RWPE1 (cell line): ENCODE measurements around the gene PRKCZ.
"Not testable (repeated sequence)": the region's sequence is repeated elsewhere in the genome, so short reads cannot be mapped to it uniquely, and the experiment has no call there.

Experiments
- CTCF ChIA-PET: fragments of 350-600 bp; sonication (Branson Sonifier 250); formaldehyde crosslinking; extraction: SDS; loops from one replicate; lab custom pipeline; 2021; lab: Yijun Ruan, JAX
- POLR2A ChIA-PET: fragments of 400-600 bp; formaldehyde crosslinking; extraction: SDS; loops from one replicate; lab custom pipeline; 2020; ENCODE audit warnings: antibody characterized with exemption; ENCODE audit not compliant: low non-redundant PET; lab: Yijun Ruan, JAX
- DNase-seq: peaks from one replicate; pipeline ENCODE4 v3.0.0; 2012; ENCODE audit warnings: low spot score
- H3K27ac ChIP-seq: fragments of 450-650 bp; 2 replicates; pipeline ENCODE4 v1.5.1; 2017
- TF ChIP-seq, protein P1 (sequence below): fragments of 450-650 bp; conservative IDR thresholded peaks from 2 replicates; pipeline ENCODE4 v1.5.1; 2017; ENCODE audit warnings: low read depth, mild to moderate bottlenecking

The PRKCZ gene

DNA sequence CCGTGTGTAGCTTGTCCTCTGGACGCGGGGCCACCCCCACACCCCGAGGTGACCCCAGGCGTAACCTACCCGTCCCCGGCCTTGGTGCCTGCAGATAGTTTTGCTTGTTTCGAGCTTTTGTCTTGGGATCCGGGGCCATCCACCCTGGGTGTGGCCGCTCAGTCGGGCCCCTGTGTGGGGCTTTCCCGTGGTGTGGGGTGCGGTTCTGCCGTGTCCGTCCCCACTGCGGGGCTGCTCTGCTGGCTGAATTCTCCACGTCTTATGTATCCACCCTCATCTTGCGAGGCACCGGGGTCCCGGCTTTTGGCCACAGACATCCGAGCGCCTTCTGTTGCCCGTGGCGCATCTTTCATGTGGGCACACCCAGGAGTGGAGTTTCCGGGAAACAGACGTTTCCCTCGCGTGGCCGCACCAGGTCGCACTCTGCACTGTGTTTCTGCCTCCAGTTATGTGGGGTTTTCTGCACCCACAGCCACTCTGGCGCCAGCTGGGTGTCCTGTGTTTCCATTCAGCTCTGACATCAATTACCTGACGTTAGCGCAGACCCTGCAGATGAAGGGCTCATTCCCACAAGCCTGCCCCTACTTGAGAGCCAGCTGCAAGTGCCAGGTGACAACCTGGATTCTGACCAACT lies 64.9 kb downstream of the PRKCZ start:
- ChIA-PET POLR2A (no interaction called here), CTCF (interaction anchor here (0.8 to 0.9 kb wide), 2 partner anchors 25 to 59 kb away, joined by 3 to 4 read pairs; no protein-coding TSS in a partner anchor)
- TF ChIP-seq, protein P1, sequence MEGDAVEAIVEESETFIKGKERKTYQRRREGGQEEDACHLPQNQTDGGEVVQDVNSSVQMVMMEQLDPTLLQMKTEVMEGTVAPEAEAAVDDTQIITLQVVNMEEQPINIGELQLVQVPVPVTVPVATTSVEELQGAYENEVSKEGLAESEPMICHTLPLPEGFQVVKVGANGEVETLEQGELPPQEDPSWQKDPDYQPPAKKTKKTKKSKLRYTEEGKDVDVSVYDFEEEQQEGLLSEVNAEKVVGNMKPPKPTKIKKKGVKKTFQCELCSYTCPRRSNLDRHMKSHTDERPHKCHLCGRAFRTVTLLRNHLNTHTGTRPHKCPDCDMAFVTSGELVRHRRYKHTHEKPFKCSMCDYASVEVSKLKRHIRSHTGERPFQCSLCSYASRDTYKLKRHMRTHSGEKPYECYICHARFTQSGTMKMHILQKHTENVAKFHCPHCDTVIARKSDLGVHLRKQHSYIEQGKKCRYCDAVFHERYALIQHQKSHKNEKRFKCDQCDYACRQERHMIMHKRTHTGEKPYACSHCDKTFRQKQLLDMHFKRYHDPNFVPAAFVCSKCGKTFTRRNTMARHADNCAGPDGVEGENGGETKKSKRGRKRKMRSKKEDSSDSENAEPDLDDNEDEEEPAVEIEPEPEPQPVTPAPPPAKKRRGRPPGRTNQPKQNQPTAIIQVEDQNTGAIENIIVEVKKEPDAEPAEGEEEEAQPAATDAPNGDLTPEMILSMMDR, result no peak
- DNase-seq, result no peak
- H3K27ac ChIP-seq, result no peak overlapping the region

DNA sequence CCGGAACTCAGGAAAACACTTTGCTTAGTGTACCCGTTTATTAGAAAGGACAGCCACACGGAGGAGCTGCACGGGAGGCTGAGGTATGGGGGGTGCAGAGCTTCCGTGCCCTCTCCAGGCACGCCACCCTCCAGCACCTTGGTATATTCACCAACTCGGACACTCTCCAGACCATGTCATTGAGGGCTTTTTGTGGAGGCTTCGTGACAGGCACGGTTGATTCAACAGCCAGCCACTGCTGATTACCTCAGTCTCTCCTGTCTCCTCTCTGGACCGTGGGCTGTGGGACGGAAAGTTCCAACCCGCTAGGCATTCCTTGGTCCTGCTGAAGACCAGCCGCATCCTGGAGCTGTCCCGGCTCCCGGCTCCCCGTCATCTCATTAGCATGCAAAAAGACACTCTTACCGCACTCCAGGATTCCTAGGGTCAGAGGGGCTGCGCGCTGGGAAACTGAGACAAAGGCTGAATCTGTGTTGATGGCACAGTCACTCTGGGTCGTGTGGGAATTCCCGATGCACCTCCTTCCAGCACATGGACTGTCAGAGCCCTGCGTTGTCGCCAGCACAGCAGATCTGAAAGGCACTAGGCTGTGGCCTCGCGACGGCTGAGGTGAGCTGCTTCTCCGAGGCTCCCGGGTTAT lies 65.6 kb downstream of the PRKCZ start:
- CTCF ChIA-PET, result interaction anchor here (0.6 kb wide), 1 partner anchor 23 kb away, joined by 3 read pairs; no protein-coding TSS in a partner anchor
- POLR2A ChIA-PET, result no interaction called here
- TF ChIP-seq, protein P1, result no peak
- H3K27ac ChIP-seq, result no peak overlapping the region
- no peak for DNase-seq

DNA sequence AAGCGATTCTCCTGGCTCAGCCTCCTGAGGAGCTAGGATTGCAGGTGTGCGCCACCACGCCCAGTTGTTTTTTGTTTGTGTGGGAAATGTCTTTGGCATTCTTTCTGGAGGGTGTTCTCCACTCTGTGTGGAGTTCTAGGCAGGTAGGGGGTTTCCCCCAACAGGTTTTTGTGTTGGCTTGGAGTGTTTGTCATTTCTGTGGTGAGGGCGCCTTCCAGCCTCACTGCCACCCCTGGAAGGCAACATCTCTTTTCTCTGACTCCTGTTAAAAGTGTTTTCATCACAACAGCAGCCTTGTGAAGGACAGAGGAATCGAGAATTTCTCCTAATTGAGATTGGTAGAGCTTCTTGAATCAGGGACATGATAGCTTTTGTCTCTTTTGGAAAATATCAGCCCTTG lies 69.7 kb downstream of the PRKCZ start:
- H3K27ac ChIP-seq, result no peak overlapping the region
- DNase-seq, result no peak
- CTCF ChIA-PET, result interaction anchor here (0.7 kb wide), 1 partner anchor 22 kb away, joined by 5 read pairs; no protein-coding TSS in a partner anchor
- POLR2A ChIA-PET, result no interaction called here
- TF ChIP-seq, protein P1, result no peak

DNA sequence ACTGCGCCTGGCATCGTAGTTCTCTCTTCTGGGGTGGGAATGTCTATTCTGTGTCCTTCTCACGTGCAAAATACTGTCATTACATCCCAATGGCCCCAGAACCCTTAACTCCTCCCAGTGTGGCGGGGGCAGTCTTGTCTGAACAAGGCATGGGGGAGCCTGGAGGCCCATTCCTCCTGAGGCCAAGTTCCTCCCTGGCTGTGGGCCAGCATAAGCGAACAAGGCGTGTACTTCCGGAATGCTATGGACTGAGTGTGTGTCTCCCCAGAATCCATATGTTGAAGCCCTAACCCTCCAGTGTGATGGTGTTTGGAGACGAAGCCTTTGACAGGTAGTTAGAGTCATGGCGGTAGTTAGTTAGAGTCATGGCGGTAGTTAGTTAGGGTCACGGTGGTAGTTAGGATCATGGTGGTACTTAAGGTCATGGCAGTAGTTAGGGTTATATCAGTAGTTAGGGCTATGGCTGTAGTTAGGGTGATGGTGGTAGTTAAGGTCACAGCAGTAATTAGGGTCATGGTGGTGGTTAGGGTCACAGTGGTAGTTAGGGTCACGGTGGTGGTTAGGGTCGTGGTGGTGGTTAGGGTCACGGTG lies 71.0 kb downstream of the PRKCZ start:
- CTCF ChIA-PET, result no interaction called here
- no peak for DNase-seq
- TF ChIP-seq, protein P1, result no peak
- POLR2A ChIA-PET, result no interaction called here
- no peak overlapping the region for H3K27ac ChIP-seq

DNA sequence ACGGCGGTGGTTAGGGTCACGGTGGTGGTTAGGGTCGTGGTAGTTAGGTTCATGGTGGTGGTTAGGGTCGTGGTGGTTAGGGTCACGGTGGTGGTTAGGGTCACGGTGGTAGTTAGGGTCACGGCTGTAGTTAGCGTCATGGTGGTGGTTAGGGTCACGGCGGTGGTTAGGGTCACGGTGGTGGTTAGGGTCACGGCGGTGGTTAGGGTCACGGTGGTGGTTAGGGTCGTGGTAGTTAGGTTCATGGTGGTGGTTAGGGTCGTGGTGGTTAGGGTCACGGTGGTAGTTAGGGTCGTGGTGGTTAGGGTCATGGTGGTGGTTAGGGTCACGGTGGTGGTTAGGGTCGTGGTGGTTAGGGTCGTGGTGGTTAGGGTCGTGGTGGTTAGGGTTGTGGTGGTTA lies 71.6 kb downstream of the PRKCZ start:
- POLR2A ChIA-PET, DNase-seq, H3K27ac ChIP-seq, CTCF ChIA-PET: not testable (repeated sequence)

DNA sequence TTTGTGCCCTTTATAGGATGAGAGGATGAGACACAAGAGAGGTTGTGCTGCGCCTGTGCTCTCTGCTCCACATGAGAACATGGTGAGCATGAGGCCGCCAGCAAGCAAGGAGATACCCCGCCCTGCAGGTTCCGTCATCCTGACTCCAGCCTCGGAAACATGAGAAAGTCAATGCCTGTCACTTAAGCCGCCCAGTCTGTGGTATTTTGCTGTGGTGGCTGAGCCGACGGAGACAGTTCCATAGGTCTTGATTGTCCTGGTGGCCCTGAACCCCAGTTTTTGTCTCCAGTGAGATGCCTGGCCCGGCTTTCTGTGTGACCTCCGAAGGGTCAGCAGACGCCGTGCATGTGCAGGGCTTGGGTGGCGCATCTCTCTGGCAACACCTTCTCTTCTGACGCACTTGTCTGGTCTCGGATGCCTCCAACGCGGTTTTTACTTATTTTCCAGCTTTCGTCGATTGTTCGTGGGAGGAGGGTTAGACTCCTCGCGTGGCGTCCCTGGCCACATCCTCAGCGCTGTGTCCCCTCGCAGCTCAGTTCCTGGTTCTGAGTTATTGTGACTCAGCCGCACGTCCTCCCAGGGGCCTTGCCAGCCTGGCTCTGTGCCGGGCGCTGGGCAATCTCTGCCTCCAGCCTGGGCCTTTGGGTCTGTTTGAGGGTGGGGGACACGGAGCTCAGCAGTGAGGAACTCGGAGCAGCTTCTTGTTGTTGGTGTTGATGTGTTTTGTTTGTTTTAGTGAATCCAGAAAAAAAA lies 74.4 kb downstream of the PRKCZ start:
- ChIA-PET CTCF (no interaction called here), POLR2A (interaction anchor here (0.6 kb wide), 1 partner anchor 11 kb away, joined by 4 read pairs; no protein-coding TSS in a partner anchor)

More for the DNA sequence above, 74.4 kb downstream of the PRKCZ start:
- H3K27ac ChIP-seq, result no peak overlapping the region
- DNase-seq, result no peak
- TF ChIP-seq, protein P1, result no peak
